K562 (cell line): ENCODE data around the gene POU3F1. TPM values are rescaled to one million over a fixed set of nuclear protein-coding genes. Genes with fewer than 3 reads are reported as not detected.

ENCODE experiments used
- ATAC-seq: fragments of 200-7000 bp; cut with Tn5 transposase; 3 replicates; pipeline ENCODE4 v1.9.1; 2020; ENCODE audit warnings: moderate library complexity
- BruUV-seq: library from RNA; stranded (reverse); fragments of 400-500 nt; replicated peaks from 2 replicates; lab custom pipeline; 2021; lab: Mats Ljungman, UMichigan
- CTCF ChIA-PET: fragments of 300-600 bp; formaldehyde crosslinking; extraction: SDS; loops from one replicate; lab custom pipeline; 2021; ENCODE audit warnings: low intra/inter-chr PET ratio; lab: Yijun Ruan, JAX
- POLR2A ChIA-PET: fragments of 300-600, 350-650 bp; sonication (Branson Sonifier 250); formaldehyde crosslinking; extraction: SDS; loops from one replicate; lab custom pipeline; 2021; ENCODE audit warnings: antibody characterized with exemption, inconsistent platforms; lab: Yijun Ruan, JAX
- DNase-seq, 4 experiments: peaks; one replicate each; pipeline versions ENCODE4 v3.0.0 to v3.0.0-alpha.2; 2011 to 2018; ENCODE audit warnings: low spot score in 3 of 4, mixed read lengths in 3 of 4; ENCODE audit errors: extremely low read depth in 1 of 4
- FAIRE-seq: peaks from 2 replicates; lab custom pipeline; 2011; peaks lifted over from hg19 to GRCh38; lab: Jason Lieb, UNC
- H2AFZ ChIP-seq: 2 replicates; pipeline ENCODE4 v1.6.0; 2011; ENCODE audit warnings: low read depth, low read length, control low read depth, inconsistent platforms
- H3K27ac ChIP-seq: fragments of 200-600 bp; 3 replicates; pipeline ENCODE4 v1.8.0; 2011; ENCODE audit warnings: low read depth, mild to moderate bottlenecking, control low read depth, inconsistent platforms, low read length, moderate library complexity, mixed read lengths; ENCODE audit errors: extremely low read depth
- H3K27me3 ChIP-seq, 2 experiments: fragments of 300-600 bp in 1 of 2; 2 replicates in 1 of 2; 3 replicates in 1 of 2; pipeline versions ENCODE4 v1.6.0 to v1.8.0; 2011; ENCODE audit warnings: inconsistent platforms in 2 of 2, low read length in 2 of 2, mild to moderate bottlenecking in 1 of 2, mixed read lengths in 1 of 2, moderate library complexity in 1 of 2; ENCODE audit not compliant: control insufficient read depth in 2 of 2, insufficient read depth in 2 of 2
- H3K36me3 ChIP-seq: fragments of 300-600 bp; 3 replicates; pipeline ENCODE4 v1.8.0; 2011; ENCODE audit warnings: mild to moderate bottlenecking, low read length, inconsistent platforms; ENCODE audit not compliant: control insufficient read depth, insufficient read depth
- H3K4me1 ChIP-seq, 2 experiments: fragments of 200-600 bp in 1 of 2; replicated peaks in 1 of 2; 2 replicates in 1 of 2; 3 replicates in 1 of 2; pipeline versions ENCODE4 v1.5.1 to v1.8.0; 2011; ENCODE audit warnings: inconsistent platforms in 2 of 2, low read length in 2 of 2, mild to moderate bottlenecking in 1 of 2, mixed read lengths in 1 of 2, moderate library complexity in 1 of 2; ENCODE audit not compliant: control insufficient read depth in 2 of 2, insufficient read depth in 2 of 2
- H3K4me2 ChIP-seq: 2 replicates; pipeline ENCODE4 v1.6.1; 2011; ENCODE audit warnings: low read length, control low read depth, inconsistent platforms, mixed read lengths; ENCODE audit not compliant: insufficient read depth
- H3K4me3 ChIP-seq: fragments of 200-600 bp; sonication (generic), shearing (Covaris generic); 2 replicates; pipeline ENCODE4 v1.5.1; 2016; ENCODE audit warnings: control low read depth, inconsistent platforms
- H3K79me2 ChIP-seq: fragments of 200-600 bp; 3 replicates; pipeline ENCODE4 v1.8.0; 2011; ENCODE audit warnings: low read length, inconsistent platforms; ENCODE audit not compliant: control insufficient read depth, insufficient read depth
- H3K9ac ChIP-seq, 2 experiments: 2 replicates each; pipeline versions ENCODE4 v1.6.0 to v1.6.1; 2011; ENCODE audit warnings: low read depth in 2 of 2, low read length in 2 of 2, control low read depth in 1 of 2, inconsistent platforms in 1 of 2, mild to moderate bottlenecking in 1 of 2, mixed read lengths in 1 of 2; ENCODE audit not compliant: insufficient read depth in 1 of 2
- H3K9me1 ChIP-seq: one replicate; pipeline ENCODE4 v1.6.0; 2011; ENCODE audit warnings: inconsistent platforms, mild to moderate bottlenecking, low read length, moderate library complexity; ENCODE audit not compliant: control insufficient read depth, insufficient read depth
- H3K9me3 ChIP-seq: replicated peaks from 2 replicates; pipeline ENCODE4 v1.5.1; 2011; ENCODE audit warnings: low read depth, low read length, inconsistent platforms; ENCODE audit not compliant: control insufficient read depth, insufficient read depth
- H4K20me1 ChIP-seq: replicated peaks from 2 replicates; pipeline ENCODE4 v1.6.1; 2011; ENCODE audit warnings: low read length, inconsistent platforms, mixed read lengths; ENCODE audit not compliant: control insufficient read depth, insufficient read depth
- CBFA2T2 ChIP-seq: fragments of 450-650 bp; conservative IDR thresholded peaks from 2 replicates; pipeline ENCODE4 v1.6.1; 2017; ENCODE audit warnings: mild to moderate bottlenecking
- LCOR ChIP-seq: sonication (generic); formaldehyde crosslinking; IDR thresholded peaks from 2 replicates; pipeline ENCODE4 v1.8.0; 2022; ENCODE audit warnings: mild to moderate bottlenecking, missing genetic modification reagents
- ZNF384 ChIP-seq: IDR thresholded peaks from 2 replicates; pipeline ENCODE4 v1.6.1; 2012; ENCODE audit warnings: low read depth, low read length, improper control_type of control experiment
- WGBS: fragments of 100-300 bp; shearing (Covaris generic); methylation state at CpG from one replicate; pipeline ENCODE4 v1.1.6; 2016; ENCODE audit warnings: low coverage, mixed read lengths; ENCODE audit not compliant: insufficient coverage; ENCODE audit errors: missing lambda C conversion rate; 5-methylcytosine and 5-hydroxymethylcytosine counted together
- in situ Hi-C: fragments of 300-500 bp; cut with MboI; formaldehyde crosslinking; loops from 4 replicates; pipeline ENCODE4 v1.15.0; 2018; ENCODE audit warnings: inconsistent platforms, mixed read lengths
- intact Hi-C: fragments of 100-400 bp; cut with micrococcal nuclease; formaldehyde crosslinking; loops from 2 replicates; pipeline ENCODE4 v1.14.2; 2022
- polyA plus RNA-seq, 8 experiments: library from polyadenylated mRNA; depleted of rRNA in 4 of 8; stranded (reverse) in 5 of 8; unstranded in 3 of 8; fragments of >200 nt; fragmentation: Nextera tagmentation in 2 of 8; fragmentation: Illumina TruSeq in 1 of 8; extraction: Ambion mirVana in 2 of 8; extraction: Trizol in 1 of 8; gene quantifications; 2 replicates each; pipeline versions ENCODE4 v1.2.1 to v1.2.3, GENCODE V29; 2011 to 2014; ENCODE audit warnings: inconsistent platforms in 1 of 8, missing spikeins in 1 of 8
- total RNA-seq, 7 experiments: library from RNA; depleted of rRNA in 6 of 7; stranded (reverse); fragments of >200 nt in 6 of 7; fragmentation: Illumina TruSeq in 2 of 7; extraction: Trizol in 2 of 7; gene quantifications; 2 replicates each; pipeline versions ENCODE4 v1.2.1 to v1.2.3, GENCODE V29; 2011 to 2021; ENCODE audit warnings: low replicate concordance in 1 of 7
- TF ChIP-seq, protein P1 (sequence below): fragments of 450-650 bp; IDR thresholded peaks from 2 replicates; pipeline ENCODE4 v1.6.1; 2016; ENCODE audit warnings: low read depth
- TF ChIP-seq, protein P2 (sequence below): fragments of 450-650 bp; IDR thresholded peaks from 2 replicates; pipeline ENCODE4 v1.6.1; 2018; ENCODE audit warnings: mild to moderate bottlenecking, low read depth; ENCODE audit not compliant: partially characterized antibody
- TF ChIP-seq, protein P3 (sequence below): sonication (generic); formaldehyde crosslinking; IDR thresholded peaks from 2 replicates; pipeline ENCODE4 v1.8.1; 2023; ENCODE audit warnings: mild to moderate bottlenecking, missing genetic modification reagents
- TF ChIP-seq, protein P4 (sequence below): fragments of 250-450 bp; sonication (Bioruptor Pico); IDR thresholded peaks from 2 replicates; pipeline ENCODE4 v1.5.0; 2020; ENCODE audit warnings: mild to moderate bottlenecking, borderline replicate concordance

The POU3F1 gene
- total and polyA plus RNA-seq, 9 of the 15 experiments (the other 6 are each of a cell fraction or from before 2014, with no cell fraction given) = 0.09 TPM; not detected in 8

DNA sequence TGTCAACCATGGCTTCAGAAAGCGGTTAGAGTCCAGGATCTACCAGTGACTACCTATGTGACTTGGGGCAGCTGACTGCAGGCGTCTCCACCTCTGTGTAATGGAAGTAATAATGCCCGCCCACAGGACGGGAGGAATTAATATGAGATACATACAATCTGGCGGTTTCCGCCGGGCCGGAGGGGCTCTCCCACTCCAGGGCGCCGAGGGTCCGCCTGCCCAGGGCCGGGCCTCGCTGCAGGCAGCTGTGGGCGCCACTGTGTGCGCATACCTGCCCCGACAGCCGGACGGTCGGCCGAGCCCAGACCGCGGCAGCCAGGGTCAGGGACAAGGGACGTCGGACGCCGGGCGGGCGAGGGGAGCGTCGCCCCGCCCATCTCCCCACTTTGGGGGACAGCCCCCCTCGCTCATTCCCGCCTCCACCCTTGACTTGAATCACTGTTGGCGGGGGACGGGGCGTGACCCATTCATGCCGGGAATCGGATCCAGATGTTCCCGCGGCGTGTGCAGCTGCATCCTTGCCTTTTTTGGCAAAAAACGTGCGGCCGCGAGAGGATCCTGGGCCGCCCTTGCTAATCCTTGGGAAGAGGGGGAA, 50.7 kb downstream of the POU3F1 start:
- Histone ChIP-seq H3K4me3 (no peak overlapping the region), H3K9ac (no peak overlapping the region), H3K4me1 (peaks cover 28 to 43% of the 10 kb centered on the region in 2 experiments), H2AFZ (no peak overlapping the region), H3K4me2 (no peak overlapping the region), H3K27me3 (no peaks in the 10 kb centered on the region), H3K9me1 (peaks cover 2% of the 10 kb centered on the region), H3K36me3 (peaks cover 58% of the 10 kb centered on the region), H3K9me3 (no peaks in the 10 kb centered on the region), H3K27ac (no peak overlapping the region), H4K20me1 (0 out of 2 replicates have a peak, but pooled peaks cover 3% of the 10 kb centered on the region), H3K79me2 (peaks cover 38% of the 10 kb centered on the region)
- ATAC-seq (no peak), FAIRE-seq (no peak), DNase-seq (no peak)
- WGBS = 95% methylated on average over 34 of the region's 46 CpGs
- CTCF ChIA-PET = interaction anchor here (0.6 kb wide), 2 partner anchors 135 to 519 kb away, joined by 3 to 5 read pairs; no protein-coding TSS in a partner anchor
- in situ Hi-C loops (no loop called here), intact Hi-C loops (no loop called here)
- BruUV-seq = no TSS peak
- POLR2A ChIA-PET = interaction anchor here (7.5 kb wide), 1 partner anchor 6 kb away, joined by 65 read pairs; no protein-coding TSS in a partner anchor
- TF ChIP-seq, protein P1, sequence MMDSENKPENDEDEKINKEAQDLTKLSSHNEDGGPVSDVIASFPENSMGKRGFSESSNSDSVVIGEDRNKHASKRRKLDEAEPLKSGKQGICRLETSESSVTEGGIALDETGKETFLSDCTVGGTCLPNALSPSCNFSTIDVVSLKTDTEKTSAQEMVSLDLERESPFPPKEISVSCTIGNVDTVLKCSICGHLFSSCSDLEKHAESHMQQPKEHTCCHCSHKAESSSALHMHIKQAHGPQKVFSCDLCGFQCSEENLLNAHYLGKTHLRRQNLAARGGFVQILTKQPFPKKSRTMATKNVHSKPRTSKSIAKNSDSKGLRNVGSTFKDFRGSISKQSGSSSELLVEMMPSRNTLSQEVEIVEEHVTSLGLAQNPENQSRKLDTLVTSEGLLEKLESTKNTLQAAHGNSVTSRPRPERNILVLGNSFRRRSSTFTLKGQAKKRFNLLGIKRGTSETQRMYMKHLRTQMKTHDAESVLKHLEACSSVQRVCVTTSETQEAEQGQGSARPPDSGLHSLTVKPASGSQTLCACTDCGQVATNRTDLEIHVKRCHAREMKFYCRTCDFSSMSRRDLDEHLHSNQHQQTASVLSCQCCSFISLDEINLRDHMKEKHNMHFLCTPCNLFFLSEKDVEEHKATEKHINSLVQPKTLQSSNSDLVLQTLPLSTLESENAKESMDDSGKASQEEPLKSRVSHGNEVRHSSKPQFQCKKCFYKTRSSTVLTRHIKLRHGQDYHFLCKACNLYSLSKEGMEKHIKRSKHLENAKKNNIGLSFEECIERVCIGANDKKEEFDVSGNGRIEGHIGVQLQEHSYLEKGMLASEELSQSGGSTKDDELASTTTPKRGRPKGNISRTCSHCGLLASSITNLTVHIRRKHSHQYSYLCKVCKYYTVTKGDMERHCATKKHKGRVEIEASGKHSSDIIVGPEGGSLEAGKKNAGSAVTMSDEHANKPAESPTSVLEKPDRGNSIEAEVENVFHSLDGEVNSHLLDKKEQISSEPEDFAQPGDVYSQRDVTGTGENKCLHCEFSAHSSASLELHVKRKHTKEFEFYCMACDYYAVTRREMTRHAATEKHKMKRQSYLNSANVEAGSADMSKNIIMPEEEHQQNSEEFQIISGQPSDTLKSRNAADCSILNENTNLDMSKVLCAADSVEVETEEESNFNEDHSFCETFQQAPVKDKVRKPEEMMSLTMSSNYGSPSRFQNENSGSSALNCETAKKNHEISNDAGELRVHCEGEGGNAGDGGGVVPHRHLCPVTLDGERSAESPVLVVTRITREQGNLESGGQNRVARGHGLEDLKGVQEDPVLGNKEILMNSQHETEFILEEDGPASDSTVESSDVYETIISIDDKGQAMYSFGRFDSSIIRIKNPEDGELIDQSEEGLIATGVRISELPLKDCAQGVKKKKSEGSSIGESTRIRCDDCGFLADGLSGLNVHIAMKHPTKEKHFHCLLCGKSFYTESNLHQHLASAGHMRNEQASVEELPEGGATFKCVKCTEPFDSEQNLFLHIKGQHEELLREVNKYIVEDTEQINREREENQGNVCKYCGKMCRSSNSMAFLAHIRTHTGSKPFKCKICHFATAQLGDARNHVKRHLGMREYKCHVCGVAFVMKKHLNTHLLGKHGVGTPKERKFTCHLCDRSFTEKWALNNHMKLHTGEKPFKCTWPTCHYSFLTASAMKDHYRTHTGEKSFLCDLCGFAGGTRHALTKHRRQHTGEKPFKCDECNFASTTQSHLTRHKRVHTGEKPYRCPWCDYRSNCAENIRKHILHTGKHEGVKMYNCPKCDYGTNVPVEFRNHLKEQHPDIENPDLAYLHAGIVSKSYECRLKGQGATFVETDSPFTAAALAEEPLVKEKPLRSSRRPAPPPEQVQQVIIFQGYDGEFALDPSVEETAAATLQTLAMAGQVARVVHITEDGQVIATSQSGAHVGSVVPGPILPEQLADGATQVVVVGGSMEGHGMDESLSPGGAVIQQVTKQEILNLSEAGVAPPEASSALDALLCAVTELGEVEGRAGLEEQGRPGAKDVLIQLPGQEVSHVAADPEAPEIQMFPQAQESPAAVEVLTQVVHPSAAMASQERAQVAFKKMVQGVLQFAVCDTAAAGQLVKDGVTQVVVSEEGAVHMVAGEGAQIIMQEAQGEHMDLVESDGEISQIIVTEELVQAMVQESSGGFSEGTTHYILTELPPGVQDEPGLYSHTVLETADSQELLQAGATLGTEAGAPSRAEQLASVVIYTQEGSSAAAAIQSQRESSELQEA = no peak
- TF ChIP-seq LCOR (CRISPR knock-in tag) = no peak
- TF ChIP-seq, protein P2, sequence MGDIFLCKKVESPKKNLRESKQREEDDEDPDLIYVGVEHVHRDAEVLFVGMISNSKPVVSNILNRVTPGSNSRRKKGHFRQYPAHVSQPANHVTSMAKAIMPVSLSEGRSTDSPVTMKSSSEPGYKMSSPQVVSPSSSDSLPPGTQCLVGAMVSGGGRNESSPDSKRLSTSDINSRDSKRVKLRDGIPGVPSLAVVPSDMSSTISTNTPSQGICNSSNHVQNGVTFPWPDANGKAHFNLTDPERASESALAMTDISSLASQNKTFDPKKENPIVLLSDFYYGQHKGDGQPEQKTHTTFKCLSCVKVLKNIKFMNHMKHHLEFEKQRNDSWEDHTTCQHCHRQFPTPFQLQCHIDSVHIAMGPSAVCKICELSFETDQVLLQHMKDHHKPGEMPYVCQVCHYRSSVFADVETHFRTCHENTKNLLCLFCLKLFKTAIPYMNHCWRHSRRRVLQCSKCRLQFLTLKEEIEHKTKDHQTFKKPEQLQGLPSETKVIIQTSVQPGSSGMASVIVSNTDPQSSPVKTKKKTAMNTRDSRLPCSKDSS = no peak
- no peak for TF ChIP-seq ZNF384
- no peak for TF ChIP-seq CBFA2T2
- TF ChIP-seq, protein P3, sequence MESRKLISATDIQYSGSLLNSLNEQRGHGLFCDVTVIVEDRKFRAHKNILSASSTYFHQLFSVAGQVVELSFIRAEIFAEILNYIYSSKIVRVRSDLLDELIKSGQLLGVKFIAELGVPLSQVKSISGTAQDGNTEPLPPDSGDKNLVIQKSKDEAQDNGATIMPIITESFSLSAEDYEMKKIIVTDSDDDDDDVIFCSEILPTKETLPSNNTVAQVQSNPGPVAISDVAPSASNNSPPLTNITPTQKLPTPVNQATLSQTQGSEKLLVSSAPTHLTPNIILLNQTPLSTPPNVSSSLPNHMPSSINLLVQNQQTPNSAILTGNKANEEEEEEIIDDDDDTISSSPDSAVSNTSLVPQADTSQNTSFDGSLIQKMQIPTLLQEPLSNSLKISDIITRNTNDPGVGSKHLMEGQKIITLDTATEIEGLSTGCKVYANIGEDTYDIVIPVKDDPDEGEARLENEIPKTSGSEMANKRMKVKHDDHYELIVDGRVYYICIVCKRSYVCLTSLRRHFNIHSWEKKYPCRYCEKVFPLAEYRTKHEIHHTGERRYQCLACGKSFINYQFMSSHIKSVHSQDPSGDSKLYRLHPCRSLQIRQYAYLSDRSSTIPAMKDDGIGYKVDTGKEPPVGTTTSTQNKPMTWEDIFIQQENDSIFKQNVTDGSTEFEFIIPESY (CRISPR knock-in tag) = peak; percentile 97
- TF ChIP-seq, protein P4, sequence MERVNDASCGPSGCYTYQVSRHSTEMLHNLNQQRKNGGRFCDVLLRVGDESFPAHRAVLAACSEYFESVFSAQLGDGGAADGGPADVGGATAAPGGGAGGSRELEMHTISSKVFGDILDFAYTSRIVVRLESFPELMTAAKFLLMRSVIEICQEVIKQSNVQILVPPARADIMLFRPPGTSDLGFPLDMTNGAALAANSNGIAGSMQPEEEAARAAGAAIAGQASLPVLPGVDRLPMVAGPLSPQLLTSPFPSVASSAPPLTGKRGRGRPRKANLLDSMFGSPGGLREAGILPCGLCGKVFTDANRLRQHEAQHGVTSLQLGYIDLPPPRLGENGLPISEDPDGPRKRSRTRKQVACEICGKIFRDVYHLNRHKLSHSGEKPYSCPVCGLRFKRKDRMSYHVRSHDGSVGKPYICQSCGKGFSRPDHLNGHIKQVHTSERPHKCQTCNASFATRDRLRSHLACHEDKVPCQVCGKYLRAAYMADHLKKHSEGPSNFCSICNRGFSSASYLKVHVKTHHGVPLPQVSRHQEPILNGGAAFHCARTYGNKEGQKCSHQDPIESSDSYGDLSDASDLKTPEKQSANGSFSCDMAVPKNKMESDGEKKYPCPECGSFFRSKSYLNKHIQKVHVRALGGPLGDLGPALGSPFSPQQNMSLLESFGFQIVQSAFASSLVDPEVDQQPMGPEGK (CRISPR knock-in tag) = no peak
